PC-3 (cell line): ENCODE measurements around the gene TENM4. TPM values are rescaled to one million over a fixed set of nuclear protein-coding genes. Genes with fewer than 3 reads are reported as not detected.

Experiments
- ATAC-seq: fragments of 200-7000 bp; cut with Tn5 transposase; 2 replicates; pipeline ENCODE4 v1.9.1; 2020; ENCODE audit warnings: mild to moderate bottlenecking, moderate library complexity
- BruUV-seq: library from RNA; stranded (reverse); fragments of 400-500 nt; replicated peaks from 2 replicates; lab custom pipeline; 2021; lab: Mats Ljungman, UMichigan
- CTCF ChIA-PET: fragments of 300-600 bp; sonication (Branson Sonifier 250); formaldehyde crosslinking; loops from one replicate; lab custom pipeline; 2022; ENCODE audit warnings: antibody characterized with exemption; lab: Charles Lee
- POLR2A ChIA-PET: fragments of 300-600 bp; sonication (Branson Sonifier 250); formaldehyde crosslinking; loops from one replicate; lab custom pipeline; 2022; ENCODE audit warnings: antibody characterized with exemption; ENCODE audit not compliant: unreplicated experiment; lab: Charles Lee
- DNase-seq: peaks from one replicate; pipeline ENCODE4 v3.0.0-alpha.2; 2015
- H2AFZ ChIP-seq: fragments of 300-600 bp; sonication (generic); 2 replicates; pipeline ENCODE4 v1.6.0; 2016; ENCODE audit warnings: antibody characterized with exemption, low read length
- H3F3A ChIP-seq: fragments of 300-600 bp; sonication (generic); one replicate; pipeline ENCODE4 v1.6.0; 2017; ENCODE audit warnings: antibody characterized with exemption, low read length, control low read depth, mild to moderate bottlenecking; ENCODE audit not compliant: unreplicated experiment
- H3K27ac ChIP-seq: fragments of 300-600 bp; sonication (generic); 2 replicates; pipeline ENCODE4 v1.5.1; 2016; ENCODE audit warnings: mild to moderate bottlenecking, low read length
- H3K27me3 ChIP-seq: fragments of 300-600 bp; sonication (generic); 2 replicates; pipeline ENCODE4 v1.6.1; 2016; ENCODE audit warnings: low read length, mixed read lengths
- H3K36me3 ChIP-seq: fragments of 300-600 bp; sonication (generic); 2 replicates; pipeline ENCODE4 v1.6.1; 2016; ENCODE audit warnings: low read depth, mixed run types, low read length, mixed read lengths
- H3K4me1 ChIP-seq: fragments of 300-600 bp; sonication (generic); 2 replicates; pipeline ENCODE4 v1.5.1; 2016; ENCODE audit warnings: low read length; ENCODE audit not compliant: insufficient read depth
- H3K4me2 ChIP-seq: fragments of 300-600 bp; sonication (generic); 2 replicates; pipeline ENCODE4 v1.6.0; 2016; ENCODE audit warnings: low read length
- H3K4me3 ChIP-seq: fragments of 300-600 bp; sonication (generic); 2 replicates; pipeline ENCODE4 v1.5.1; 2016; ENCODE audit warnings: mild to moderate bottlenecking, low read length, mixed read lengths
- H3K79me2 ChIP-seq: fragments of 300-600 bp; sonication (generic); 2 replicates; pipeline ENCODE4 v1.6.1; 2017; ENCODE audit warnings: low read length, mixed read lengths
- H3K9ac ChIP-seq: fragments of 300-600 bp; sonication (generic); 2 replicates; pipeline ENCODE4 v1.6.0; 2016; ENCODE audit warnings: mild to moderate bottlenecking, low read length
- H3K9me2 ChIP-seq: fragments of 300-600 bp; sonication (generic); replicated peaks from 2 replicates; pipeline ENCODE4 v1.6.1; 2016; ENCODE audit warnings: mixed run types, low read length, mixed read lengths
- H3K9me3 ChIP-seq: fragments of 300-600 bp; sonication (generic); 2 replicates; pipeline ENCODE4 v1.6.1; 2016; ENCODE audit warnings: low read length, mixed read lengths
- H4K20me1 ChIP-seq: fragments of 300-600 bp; sonication (generic); 2 replicates; pipeline ENCODE4 v1.6.1; 2016; ENCODE audit warnings: low read length, mixed read lengths
- CTCF ChIP-seq: fragments of 300-600 bp; sonication (generic); conservative IDR thresholded peaks from 2 replicates; pipeline ENCODE4 v1.5.1; 2017; ENCODE audit warnings: antibody characterized with exemption, low read depth, mild to moderate bottlenecking, low read length
- EZH2 ChIP-seq: fragments of 300-600 bp; sonication (generic); IDR thresholded peaks from one replicate; pipeline ENCODE4 v1.6.1; 2017; ENCODE audit warnings: antibody characterized with exemption, mild to moderate bottlenecking, low read length; ENCODE audit not compliant: unreplicated experiment
- EZH2phosphoT487 ChIP-seq: fragments of 300-600 bp; sonication (generic); IDR thresholded peaks from 2 replicates; pipeline ENCODE4 v1.6.1; 2018; ENCODE audit warnings: mild to moderate bottlenecking, antibody characterized with exemption, low read length, borderline replicate concordance
- intact Hi-C: fragments of 100-400 bp; cut with micrococcal nuclease; formaldehyde crosslinking; loops from 2 replicates; pipeline ENCODE4 v1.9.0; 2023
- total RNA-seq: library from RNA; depleted of rRNA; stranded (reverse); fragments of >200 nt; gene quantifications from 2 replicates; pipeline ENCODE4 v1.2.3, GENCODE V29; 2014

Gene TENM4
- total RNA-seq, 1 experiment from 2014 or later = 19.7 TPM

- no peak for DNase-seq
- Histone ChIP-seq H3F3A (no peaks in the 10 kb centered on the region), H3K27me3 (no peaks in the 10 kb centered on the region), H3K4me2 (no peak overlapping the region), H3K27ac (no peak overlapping the region), H3K79me2 (no peaks in the 10 kb centered on the region), H3K4me3 (no peak overlapping the region), H3K4me1 (peaks cover 6% of the 10 kb centered on the region; the same call in 1 of the 2 replicates), H3K9me2 (no peaks in the 10 kb centered on the region), H3K36me3 (no peaks in the 10 kb centered on the region), H4K20me1 (no peaks in the 10 kb centered on the region), H3K9ac (no peak overlapping the region), H2AFZ (no peak overlapping the region), H3K9me3 (no peaks in the 10 kb centered on the region)
- BruUV-seq = no TSS peak
- ATAC-seq = no peak
- intact Hi-C loops = no loop called here
- TF ChIP-seq EZH2 (no peak), CTCF (no peak), EZH2phosphoT487 (no peak)
- CTCF ChIA-PET = no interaction called here
- POLR2A ChIA-PET = no interaction called here
These were observed 608.4 kb downstream of the TENM4 start for GRCh38 chr11:78832226-78832947.

- Histone ChIP-seq H3K9ac (no peak overlapping the region), H3K36me3 (no peaks in the 10 kb centered on the region), H3K9me3 (no peaks in the 10 kb centered on the region), H3F3A (no peaks in the 10 kb centered on the region), H2AFZ (no peak overlapping the region), H3K4me3 (no peak overlapping the region), H4K20me1 (no peaks in the 10 kb centered on the region), H3K27ac (no peak overlapping the region), H3K27me3 (no peaks in the 10 kb centered on the region), H3K4me1 (peaks cover 6% of the 10 kb centered on the region; the same call in 1 of the 2 replicates), H3K4me2 (no peak overlapping the region), H3K79me2 (no peaks in the 10 kb centered on the region), H3K9me2 (no peaks in the 10 kb centered on the region)
- no TSS peak for BruUV-seq
- DNase-seq (no peak), ATAC-seq (no peak)
- CTCF ChIA-PET = no interaction called here
- no peak for TF ChIP-seq EZH2phosphoT487
- TF ChIP-seq EZH2 = no peak
- TF ChIP-seq CTCF = no peak
- intact Hi-C loops = no loop called here
- POLR2A ChIA-PET = no interaction called here
These were observed 609.3 kb downstream of the TENM4 start for GRCh38 chr11:78831571-78831970.

DNA sequence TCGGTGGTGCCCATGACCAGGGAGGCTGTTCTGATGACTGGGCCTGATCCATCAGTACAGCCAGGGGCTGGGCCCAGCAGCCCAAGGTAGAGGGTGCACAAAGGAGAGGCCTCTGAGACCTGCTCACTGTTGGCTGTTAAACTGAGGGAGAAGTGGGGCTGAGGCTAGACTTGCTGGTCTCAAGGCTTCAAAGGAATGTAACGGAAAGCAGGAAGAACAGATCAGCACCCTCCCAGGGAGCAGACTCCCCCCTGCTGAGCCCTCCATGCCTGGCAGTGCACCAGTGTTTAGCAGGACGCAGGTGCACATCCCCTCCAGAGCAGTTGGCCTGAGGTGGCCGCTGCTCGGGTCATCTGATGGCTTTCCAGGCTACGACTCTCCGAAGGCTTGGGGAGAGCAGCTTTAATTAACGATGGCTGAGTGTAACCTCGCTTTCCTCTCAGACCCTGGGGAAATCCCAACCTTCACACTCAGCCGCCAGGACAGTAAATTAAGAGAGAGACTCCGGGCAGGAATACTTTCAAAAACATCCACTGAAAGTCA is 610.5 kb downstream of the TENM4 start:
- Histone ChIP-seq H3K9ac (no peak overlapping the region), H3K9me3 (no peaks in the 10 kb centered on the region), H3K36me3 (no peaks in the 10 kb centered on the region), H3K9me2 (no peaks in the 10 kb centered on the region), H3K27ac (no peak overlapping the region), H3K4me1 (no peaks in the 10 kb centered on the region), H3K79me2 (no peaks in the 10 kb centered on the region), H3K4me3 (no peak overlapping the region), H3F3A (no peaks in the 10 kb centered on the region), H4K20me1 (no peaks in the 10 kb centered on the region), H3K27me3 (no peaks in the 10 kb centered on the region), H3K4me2 (no peak overlapping the region), H2AFZ (no peak overlapping the region)
- DNase-seq (no peak), ATAC-seq (no peak)
- TF ChIP-seq EZH2phosphoT487 (no peak), EZH2 (no peak), CTCF (no peak)
- POLR2A ChIA-PET = no interaction called here
- CTCF ChIA-PET = no interaction called here
- BruUV-seq = no TSS peak
- intact Hi-C loops = no loop called here
